Measurements from ENCODE around the gene AKR1D1.

- TF ChIP-seq CEBPB (IDR thresholded peaks at IDR 0.05; ENCODE audit: borderline replicate concordance in 1 of 2, low read depth in 2 of 2, low read length in 2 of 2): no peak
- TF ChIP-seq POLR2AphosphoS5 (IDR thresholded peaks at IDR 0.05; ENCODE audit: low read length): no peak
These were observed 1.6 kb downstream of the AKR1D1 start for GRCh38 chr7:138077809-138078208.

Measured in GM12878 (cell line).